ENCODE results near the gene AK4. TPM values are rescaled to one million over a fixed set of nuclear protein-coding genes. Genes with fewer than 3 reads are reported as not detected.

Gene AK4
- total RNA-seq, 4 donors from 2014 or later: 7.8 to 13.9 (median 9.8) TPM

GRCh38 chr1:65177457-65177856 lies 29.5 kb downstream of the AK4 start:
- DNase-seq: no peak
- no peaks in the 10 kb centered on the region for H3K27me3 ChIP-seq
- no peaks in the 10 kb centered on the region for H3K36me3 ChIP-seq
- WGBS, 2 donors: 90 to 94% methylated on average over 4 of the region's 4 CpGs
- no peak overlapping the region for H3K27ac ChIP-seq
- H3K4me1 ChIP-seq: no peaks in the 10 kb centered on the region
- H3K4me3 ChIP-seq (replicated peaks in 1 of 3): no peak overlapping the region
- intact Hi-C loops (cut with DNase I): no loop called here
- no peak for TF ChIP-seq CTCF (IDR thresholded peaks at IDR 0.05)
- no peak for TF ChIP-seq POLR2A (IDR thresholded peaks at IDR 0.05)
- no peaks in the 10 kb centered on the region for H3K9me3 ChIP-seq

- no peaks in the 10 kb centered on the region for H3K9me3 ChIP-seq
- H3K36me3 ChIP-seq: no peaks in the 10 kb centered on the region
- DNase-seq: no peak
- no peak for TF ChIP-seq POLR2A (IDR thresholded peaks at IDR 0.05)
- no peaks in the 10 kb centered on the region for H3K27me3 ChIP-seq
- H3K4me3 ChIP-seq (replicated peaks in 1 of 3): no peak overlapping the region
- no peak overlapping the region for H3K27ac ChIP-seq
- intact Hi-C loops (cut with DNase I): no loop called here
- H3K4me1 ChIP-seq: no peaks in the 10 kb centered on the region
- WGBS, 2 donors: 71 to 84% methylated on average over 5 of the region's 5 CpGs
Measured at GRCh38 chr1:65178235-65178634, 30.2 kb downstream of the AK4 start.

DNA sequence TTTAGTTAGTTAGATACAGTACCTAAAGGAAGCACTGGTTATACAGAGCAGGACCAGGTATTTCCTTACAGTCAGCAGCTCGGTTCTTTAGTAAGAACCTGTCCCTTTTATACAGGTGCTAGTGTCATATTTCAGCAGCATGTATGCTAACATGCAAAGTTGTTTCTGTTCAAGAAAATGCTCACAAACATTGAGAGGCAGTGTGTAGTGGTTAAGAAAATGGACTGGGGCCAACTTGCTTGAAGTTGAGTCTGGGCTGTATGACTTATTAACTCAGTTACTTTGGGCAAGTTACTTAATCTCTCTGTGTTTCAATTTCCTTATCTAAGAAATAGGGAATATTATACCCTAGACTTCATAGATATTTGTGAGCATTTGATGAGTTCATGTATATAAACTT lies 31.1 kb downstream of the AK4 start:
- Histone ChIP-seq H3K27ac (no peak overlapping the region), H3K27me3 (no peaks in the 10 kb centered on the region), H3K36me3 (no peaks in the 10 kb centered on the region), H3K9me3 (no peaks in the 10 kb centered on the region), H3K4me3 (replicated peaks in 1 of 3) (no peak overlapping the region), H3K4me1 (no peaks in the 10 kb centered on the region)
- 46 to 73% methylated on average over 1 of the region's 1 CpG for WGBS, 2 donors
- DNase-seq: no peak
- TF ChIP-seq POLR2A (IDR thresholded peaks at IDR 0.05) (no peak), CTCF (IDR thresholded peaks at IDR 0.05) (no peak)
- intact Hi-C loops (cut with DNase I): no loop called here

DNA sequence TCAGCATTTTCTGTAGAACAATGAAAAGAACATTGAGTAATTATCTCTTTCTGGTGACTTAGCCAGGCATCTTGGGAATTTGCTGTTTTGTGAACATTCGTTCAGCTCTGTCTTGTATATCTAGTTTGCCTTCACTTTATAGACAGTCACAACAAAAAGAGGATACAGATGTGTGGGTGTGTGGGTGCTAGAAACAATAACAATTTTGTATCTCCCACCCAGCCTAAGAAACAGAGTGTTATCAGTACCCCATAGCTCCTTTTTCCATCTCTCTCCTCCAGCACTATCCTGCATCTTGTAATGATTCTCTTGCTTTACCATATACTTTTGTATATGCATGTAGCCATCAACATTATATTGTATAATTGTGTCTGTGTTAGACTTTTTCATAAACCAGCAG lies 33.0 kb downstream of the AK4 start:
- no peak for DNase-seq
- WGBS, 2 donors: 58% methylated on average over 1 of the region's 1 CpG
- Histone ChIP-seq H3K36me3 (no peaks in the 10 kb centered on the region), H3K9me3 (no peaks in the 10 kb centered on the region), H3K4me1 (no peaks in the 10 kb centered on the region), H3K27me3 (no peaks in the 10 kb centered on the region), H3K4me3 (replicated peaks in 1 of 3) (no peak overlapping the region), H3K27ac (no peak overlapping the region)
- intact Hi-C loops (cut with DNase I): no loop called here
- TF ChIP-seq CTCF (IDR thresholded peaks at IDR 0.05) (no peak), POLR2A (IDR thresholded peaks at IDR 0.05) (no peak)

- TF ChIP-seq CTCF (IDR thresholded peaks at IDR 0.05): no peak
- no peak for TF ChIP-seq POLR2A (IDR thresholded peaks at IDR 0.05)
- intact Hi-C loops (cut with DNase I): no loop called here
- Histone ChIP-seq H3K36me3 (no peaks in the 10 kb centered on the region), H3K27me3 (no peaks in the 10 kb centered on the region), H3K4me1 (no peaks in the 10 kb centered on the region), H3K9me3 (no peaks in the 10 kb centered on the region), H3K4me3 (replicated peaks in 1 of 3) (no peak overlapping the region), H3K27ac (no peak overlapping the region)
- WGBS, 2 donors: 59 to 64% methylated on average over 2 of the region's 2 CpGs
- DNase-seq: no peak
Measured at GRCh38 chr1:65182658-65183268, 34.8 kb downstream of the AK4 start.
